ENCODE results near the gene UBTD1. TPM values are rescaled to one million over a fixed set of nuclear protein-coding genes. Genes with fewer than 3 reads are reported as not detected.

Gene UBTD1
- total and polyA plus RNA-seq, 10 of the 15 experiments (the other 5 are each of a cell fraction or from before 2014, with no cell fraction given), result 0.04 to 1.5 (median 1.2) TPM; not detected in 1

DNA sequence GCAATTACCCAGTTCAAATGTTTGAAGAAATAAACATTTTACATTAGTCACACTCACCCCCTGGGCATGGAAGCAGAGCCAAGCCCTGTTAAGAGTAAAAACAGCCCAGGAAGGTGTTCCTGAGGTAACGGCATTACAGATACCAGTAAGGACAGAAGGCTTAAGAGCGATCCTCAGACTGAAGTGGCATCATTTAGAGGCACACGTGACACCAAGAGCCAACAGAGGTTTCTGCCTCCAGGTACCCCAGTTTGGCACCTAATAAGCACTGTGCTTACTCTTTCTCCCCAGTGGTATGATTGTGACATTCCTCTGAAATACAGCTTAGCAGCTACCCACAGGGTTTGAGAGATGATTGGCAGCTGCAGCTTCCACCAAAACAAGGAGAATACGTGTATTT is 17.7 kb upstream of the UBTD1 start:
- H3K9ac ChIP-seq (ENCODE audit: control insufficient read depth, insufficient read depth, low read length), result no peak overlapping the region
- no peaks in the 10 kb centered on the region for H4K20me1 ChIP-seq (ENCODE audit: control insufficient read depth, insufficient read depth)
- TF ChIP-seq IKZF2 (IDR thresholded peaks at IDR 0.05) (no peak), RFX5 (IDR thresholded peaks at IDR 0.05; ENCODE audit: low read depth, low read length) (no peak), ZSCAN29 (IDR thresholded peaks at IDR 0.05) (no peak), PKNOX1 (IDR thresholded peaks at IDR 0.05) (no peak), CHD2 (IDR thresholded peaks at IDR 0.05; ENCODE audit: borderline replicate concordance, low read depth, low read length) (no peak), STAT1 (conservative IDR thresholded peaks at IDR 0.05) (no peak), CHD1 (IDR thresholded peaks at IDR 0.05; ENCODE audit: low read depth, low read length) (no peak), RAD21 (IDR thresholded peaks at IDR 0.05; ENCODE audit: insufficient read depth, low read depth, low read length) (no peak), ATF7 (IDR thresholded peaks at IDR 0.05; ENCODE audit: low read depth) (no peak), HCFC1 (IDR thresholded peaks at IDR 0.05; ENCODE audit: low read length) (no peak), CREM (IDR thresholded peaks at IDR 0.05; ENCODE audit: low read depth) (no peak), BHLHE40 (IDR thresholded peaks at IDR 0.05; ENCODE audit: borderline replicate concordance in 1 of 2, low read depth in 2 of 2, low read length in 1 of 2) (no peak), SREBF2 (IDR thresholded peaks at IDR 0.05; ENCODE audit: low read length) (no peak), SMAD5 (IDR thresholded peaks at IDR 0.05; ENCODE audit: low read depth) (no peak), STAT3 (IDR thresholded peaks at IDR 0.05; ENCODE audit: low read depth, low read length) (no peak)
- TF ChIP-seq, protein P1, sequence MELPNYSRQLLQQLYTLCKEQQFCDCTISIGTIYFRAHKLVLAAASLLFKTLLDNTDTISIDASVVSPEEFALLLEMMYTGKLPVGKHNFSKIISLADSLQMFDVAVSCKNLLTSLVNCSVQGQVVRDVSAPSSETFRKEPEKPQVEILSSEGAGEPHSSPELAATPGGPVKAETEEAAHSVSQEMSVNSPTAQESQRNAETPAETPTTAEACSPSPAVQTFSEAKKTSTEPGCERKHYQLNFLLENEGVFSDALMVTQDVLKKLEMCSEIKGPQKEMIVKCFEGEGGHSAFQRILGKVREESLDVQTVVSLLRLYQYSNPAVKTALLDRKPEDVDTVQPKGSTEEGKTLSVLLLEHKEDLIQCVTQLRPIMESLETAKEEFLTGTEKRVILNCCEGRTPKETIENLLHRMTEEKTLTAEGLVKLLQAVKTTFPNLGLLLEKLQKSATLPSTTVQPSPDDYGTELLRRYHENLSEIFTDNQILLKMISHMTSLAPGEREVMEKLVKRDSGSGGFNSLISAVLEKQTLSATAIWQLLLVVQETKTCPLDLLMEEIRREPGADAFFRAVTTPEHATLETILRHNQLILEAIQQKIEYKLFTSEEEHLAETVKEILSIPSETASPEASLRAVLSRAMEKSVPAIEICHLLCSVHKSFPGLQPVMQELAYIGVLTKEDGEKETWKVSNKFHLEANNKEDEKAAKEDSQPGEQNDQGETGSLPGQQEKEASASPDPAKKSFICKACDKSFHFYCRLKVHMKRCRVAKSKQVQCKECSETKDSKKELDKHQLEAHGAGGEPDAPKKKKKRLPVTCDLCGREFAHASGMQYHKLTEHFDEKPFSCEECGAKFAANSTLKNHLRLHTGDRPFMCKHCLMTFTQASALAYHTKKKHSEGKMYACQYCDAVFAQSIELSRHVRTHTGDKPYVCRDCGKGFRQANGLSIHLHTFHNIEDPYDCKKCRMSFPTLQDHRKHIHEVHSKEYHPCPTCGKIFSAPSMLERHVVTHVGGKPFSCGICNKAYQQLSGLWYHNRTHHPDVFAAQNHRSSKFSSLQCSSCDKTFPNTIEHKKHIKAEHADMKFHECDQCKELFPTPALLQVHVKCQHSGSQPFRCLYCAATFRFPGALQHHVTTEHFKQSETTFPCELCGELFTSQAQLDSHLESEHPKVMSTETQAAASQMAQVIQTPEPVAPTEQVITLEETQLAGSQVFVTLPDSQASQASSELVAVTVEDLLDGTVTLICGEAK (IDR thresholded peaks at IDR 0.05; ENCODE audit: borderline replicate concordance), result no peak
- TF ChIP-seq, protein P2, sequence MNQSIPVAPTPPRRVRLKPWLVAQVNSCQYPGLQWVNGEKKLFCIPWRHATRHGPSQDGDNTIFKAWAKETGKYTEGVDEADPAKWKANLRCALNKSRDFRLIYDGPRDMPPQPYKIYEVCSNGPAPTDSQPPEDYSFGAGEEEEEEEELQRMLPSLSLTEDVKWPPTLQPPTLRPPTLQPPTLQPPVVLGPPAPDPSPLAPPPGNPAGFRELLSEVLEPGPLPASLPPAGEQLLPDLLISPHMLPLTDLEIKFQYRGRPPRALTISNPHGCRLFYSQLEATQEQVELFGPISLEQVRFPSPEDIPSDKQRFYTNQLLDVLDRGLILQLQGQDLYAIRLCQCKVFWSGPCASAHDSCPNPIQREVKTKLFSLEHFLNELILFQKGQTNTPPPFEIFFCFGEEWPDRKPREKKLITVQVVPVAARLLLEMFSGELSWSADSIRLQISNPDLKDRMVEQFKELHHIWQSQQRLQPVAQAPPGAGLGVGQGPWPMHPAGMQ (IDR thresholded peaks at IDR 0.05; ENCODE audit: borderline replicate concordance), result no peak
- ChIA-PET RAD21 (ENCODE audit: unreplicated experiment) (no interaction called here), SMC1A (ENCODE audit: uncharacterized antibody, unreplicated experiment) (interaction anchor here (1.3 kb wide), 1 partner anchor 14 kb away, joined by 7 read pairs; no protein-coding TSS in a partner anchor), POLR2A (no interaction called here), CTCF (no interaction called here)
- peaks cover 8 to 23% of the 10 kb centered on the region in 2 experiments for H3K36me3 ChIP-seq (ENCODE audit: control insufficient read depth in 2 of 2, insufficient read depth in 2 of 2, low read length in 1 of 2)
- no peaks in the 10 kb centered on the region for H3K9me3 ChIP-seq (replicated peaks; ENCODE audit: control insufficient read depth, insufficient read depth, low read length)
- H3K27me3 ChIP-seq (replicated peaks in 1 of 2; ENCODE audit: control insufficient read depth in 2 of 2, insufficient read depth in 2 of 2, low read length in 1 of 2), result no peaks in the 10 kb centered on the region
- no peak overlapping the region for H3K4me3 ChIP-seq
- DNase-seq (ENCODE audit: low read depth, low spot score) (no peak), ATAC-seq (no peak), FAIRE-seq (no peak)
- no peak overlapping the region for H3K27ac ChIP-seq (ENCODE audit: control insufficient read depth, insufficient read depth)
- peaks cover 7% of the 10 kb centered on the region for H3K79me2 ChIP-seq (ENCODE audit: control insufficient read depth, insufficient read depth, low read length)
- H3K4me1 ChIP-seq (ENCODE audit: control insufficient read depth, insufficient read depth, low read length), result no peaks in the 10 kb centered on the region
- no peak overlapping the region for H2AFZ ChIP-seq (ENCODE audit: control insufficient read depth, low read depth, low read length)
- WGBS (ENCODE audit: insufficient coverage, insufficient replicate concordance, low lambda C conversion rate, missing lambda C conversion rate), result 99% methylated on average over 4 of the region's 4 CpGs
- in situ Hi-C loops (cut with MboI), result no loop called here
- H3K4me2 ChIP-seq (ENCODE audit: control insufficient read depth, insufficient read depth), result no peak overlapping the region
- no TSS peak for BruUV-seq (replicated peaks)
- intact Hi-C loops (cut with micrococcal nuclease; ENCODE audit: unreplicated experiment), result no loop called here

Data from GM12878 (cell line).